Fibroblast of villous mesenchyme (primary cell): Measurements from ENCODE around the gene CDK19. TPM values are rescaled to one million over a fixed set of nuclear protein-coding genes. Genes with fewer than 3 reads are reported as not detected.
"Not testable (repeated sequence)": the region's sequence is repeated elsewhere in the genome, so short reads cannot be mapped to it uniquely, and the experiment has no call there.

Experiments used
- DNase-seq: peaks from one replicate; pipeline ENCODE4 v3.0.0-alpha.2; 2010; ENCODE audit warnings: low read depth
- H3K4me3 ChIP-seq: 2 replicates; pipeline ENCODE4 v1.5.1; 2011; ENCODE audit warnings: low read depth, mild to moderate bottlenecking, low read length
- CTCF ChIP-seq: IDR thresholded peaks from 2 replicates; pipeline ENCODE4 v1.5.1; 2012; ENCODE audit warnings: low read depth, mild to moderate bottlenecking, low read length; ENCODE audit not compliant: insufficient read depth
- total RNA-seq: library from RNA; depleted of rRNA; stranded (reverse); fragments of >200 nt; gene quantifications from 2 replicates; pipeline ENCODE4 v1.2.3, GENCODE V29; 2012

CDK19 gene
- total RNA-seq, 1 donor, result 9.9 TPM

GRCh38 chr6:110814102-110815014 lies 911 bp downstream of the CDK19 start:
- no peak for TF ChIP-seq CTCF
- peak overlapping the region; percentile 89 for H3K4me3 ChIP-seq
- DNase-seq, result peak; percentile 42

GRCh38 chr6:110813338-110814101 lies 1.7 kb downstream of the CDK19 start:
- peak overlapping the region; percentile 89 for H3K4me3 ChIP-seq
- no peak for TF ChIP-seq CTCF
- DNase-seq, result no peak

GRCh38 chr6:110812719-110813118 lies 2.5 kb downstream of the CDK19 start:
- TF ChIP-seq CTCF, result no peak
- no peak for DNase-seq

GRCh38 chr6:110810896-110811586 lies 4.2 kb downstream of the CDK19 start:
- H3K4me3 ChIP-seq, result no peak overlapping the region
- TF ChIP-seq CTCF, result no peak
- DNase-seq, result no peak

More at GRCh38 chr6:110812719-110813118, 2.5 kb downstream of the CDK19 start:
- H3K4me3 ChIP-seq, result no peak overlapping the region

GRCh38 chr6:110809792-110810191 lies 5.5 kb downstream of the CDK19 start:
- no peak overlapping the region for H3K4me3 ChIP-seq
- no peak for DNase-seq
- TF ChIP-seq CTCF, result no peak

GRCh38 chr6:110802175-110802574 lies 13.1 kb downstream of the CDK19 start:
- not testable (repeated sequence) for H3K4me3 ChIP-seq, DNase-seq

- DNase-seq, result no peak
- TF ChIP-seq CTCF, result no peak
- no peak overlapping the region for H3K4me3 ChIP-seq
Measured at GRCh38 chr6:110800839-110801196, 14.5 kb downstream of the CDK19 start.
